H1 (cell line): ENCODE measurements around the gene BCL2L13. TPM values are rescaled to one million over a fixed set of nuclear protein-coding genes. Genes with fewer than 3 reads are reported as not detected.

Experiments used
- CTCF ChIA-PET: fragments of 300-600 bp; sonication (Branson Sonifier 250); formaldehyde crosslinking; loops from one replicate; lab custom pipeline; 2021; ENCODE audit not compliant: partially characterized antibody; lab: Charles Lee
- POLR2A ChIA-PET: fragments of 300-600 bp; sonication (Branson Sonifier 250); formaldehyde crosslinking; loops from one replicate; lab custom pipeline; 2021; ENCODE audit warnings: inconsistent platforms; ENCODE audit not compliant: partially characterized antibody; lab: Charles Lee
- DNase-seq, 2 experiments: peaks; one replicate each; pipeline versions ENCODE4 v3.0.0 to v3.0.0-alpha.2; 2010 to 2022; ENCODE audit warnings: low spot score in 2 of 2, low read depth in 1 of 2, mixed read lengths in 1 of 2
- FAIRE-seq: peaks from 2 replicates; lab custom pipeline; 2011; peaks lifted over from hg19 to GRCh38; lab: Jason Lieb, UNC
- H2AFZ ChIP-seq: 2 replicates; pipeline ENCODE4 v1.8.1; 2012; ENCODE audit warnings: low read length, inconsistent platforms
- H2AK5ac ChIP-seq: 2 replicates; pipeline ENCODE4 v1.6.1; 2013; ENCODE audit warnings: low read depth, low read length
- H2BK120ac ChIP-seq: replicated peaks from 2 replicates; pipeline ENCODE3; 2013; ENCODE audit warnings: low read depth, low read length, inconsistent platforms
- H2BK12ac ChIP-seq: 2 replicates; pipeline ENCODE4 v1.6.1; 2013; ENCODE audit warnings: low read depth, low read length
- H2BK15ac ChIP-seq: 2 replicates; pipeline ENCODE4 v1.6.1; 2013; ENCODE audit warnings: low read length
- H2BK20ac ChIP-seq: 2 replicates; pipeline ENCODE4 v1.6.1; 2013; ENCODE audit warnings: low read length
- H2BK5ac ChIP-seq: 2 replicates; pipeline ENCODE4 v1.6.1; 2013; ENCODE audit warnings: low read depth, low read length
- H3K14ac ChIP-seq: 2 replicates; pipeline ENCODE4 v1.6.1; 2013; ENCODE audit warnings: inconsistent platforms; ENCODE audit not compliant: insufficient read length
- H3K18ac ChIP-seq: 2 replicates; pipeline ENCODE4 v1.6.1; 2013; ENCODE audit warnings: low read length; ENCODE audit errors: extremely low read depth
- H3K23ac ChIP-seq: 2 replicates; pipeline ENCODE4 v1.6.1; 2013; ENCODE audit warnings: inconsistent platforms; ENCODE audit not compliant: insufficient read length
- H3K23me2 ChIP-seq: 2 replicates; pipeline ENCODE4 v1.6.1; 2013; ENCODE audit warnings: low read depth, low read length
- H3K27ac ChIP-seq: 2 replicates; pipeline ENCODE4 v1.6.1; 2011; ENCODE audit warnings: low read depth, low read length, inconsistent platforms
- H3K27me3 ChIP-seq, 4 experiments: replicated peaks in 1 of 4; 1 replicate in 1 of 4; 2 replicates in 3 of 4; pipeline versions ENCODE4 v1.6.1 to v1.8.1; 2011 to 2013; ENCODE audit warnings: low read length in 3 of 4, mild to moderate bottlenecking in 3 of 4, inconsistent platforms in 2 of 4, mixed read lengths in 2 of 4, moderate library complexity in 1 of 4; ENCODE audit not compliant: control insufficient read depth in 3 of 4, insufficient read depth in 3 of 4; ENCODE audit errors: extremely low read depth in 1 of 4
- H3K36me3 ChIP-seq, 4 experiments: 2 replicates each; pipeline versions ENCODE4 v1.6.1 to v1.8.1; 2011 to 2013; ENCODE audit warnings: mild to moderate bottlenecking in 4 of 4, low read length in 3 of 4, moderate library complexity in 2 of 4, control low read depth in 1 of 4, inconsistent platforms in 1 of 4; ENCODE audit not compliant: insufficient read depth in 4 of 4, control insufficient read depth in 2 of 4
- H3K4ac ChIP-seq: replicated peaks from 2 replicates; pipeline ENCODE3; 2013; ENCODE audit warnings: low read length, low read depth, mixed read lengths, inconsistent platforms; ENCODE audit not compliant: insufficient read length
- H3K4me1 ChIP-seq, 4 experiments: replicated peaks in 1 of 4; 1 replicate in 1 of 4; 2 replicates in 3 of 4; pipeline versions ENCODE4 v1.6.1 to v1.8.1; 2011 to 2013; ENCODE audit warnings: low read length in 3 of 4, inconsistent platforms in 2 of 4, mixed read lengths in 1 of 4; ENCODE audit not compliant: insufficient read depth in 4 of 4, control insufficient read depth in 3 of 4
- H3K4me2 ChIP-seq, 2 experiments: 2 replicates each; pipeline versions ENCODE4 v1.6.1 to v1.8.1; 2011 to 2013; ENCODE audit warnings: low read depth in 2 of 2, low read length in 2 of 2, control low read depth in 1 of 2, inconsistent platforms in 1 of 2, mild to moderate bottlenecking in 1 of 2; ENCODE audit not compliant: insufficient read depth in 1 of 2
- H3K4me3 ChIP-seq, 4 experiments: fragments of 200-600, 300-600 bp in 1 of 4; sonication (generic), shearing (Covaris generic), sonication (Bioruptor Twin) in 1 of 4; 2 replicates each; pipeline versions ENCODE4 v1.5.1 to v1.8.1; 2011 to 2016; ENCODE audit warnings: low read length in 4 of 4, low read depth in 3 of 4, control low read depth in 2 of 4, inconsistent platforms in 2 of 4, mild to moderate bottlenecking in 2 of 4, mixed read lengths in 1 of 4, moderate library complexity in 1 of 4; ENCODE audit not compliant: insufficient read depth in 2 of 4; ENCODE audit errors: extremely low read depth in 1 of 4
- H3K56ac ChIP-seq: replicated peaks from 2 replicates; pipeline ENCODE3; 2013; ENCODE audit warnings: low read depth, mild to moderate bottlenecking, mixed read lengths, low read length, inconsistent platforms; ENCODE audit not compliant: insufficient read length
- H3K79me1 ChIP-seq: 2 replicates; pipeline ENCODE4 v1.6.1; 2013; ENCODE audit warnings: low read depth, low read length, control low read depth
- H3K79me2 ChIP-seq, 2 experiments: 2 replicates each; pipeline versions ENCODE4 v1.6.1 to v1.8.1; 2012 to 2013; ENCODE audit warnings: low read length in 2 of 2, mild to moderate bottlenecking in 2 of 2, inconsistent platforms in 1 of 2; ENCODE audit not compliant: insufficient read depth in 2 of 2, control insufficient read depth in 1 of 2
- H3K9ac ChIP-seq, 4 experiments: replicated peaks in 1 of 4; 1 replicate in 1 of 4; 2 replicates in 3 of 4; pipeline versions ENCODE4 v1.6.1 to v1.8.1; 2011 to 2013; ENCODE audit warnings: low read depth in 3 of 4, low read length in 3 of 4, control low read depth in 2 of 4, mild to moderate bottlenecking in 2 of 4, moderate library complexity in 2 of 4, inconsistent platforms in 1 of 4; ENCODE audit errors: extremely low read depth in 1 of 4
- H3K9me3 ChIP-seq, 2 experiments: 2 replicates each; pipeline versions ENCODE4 v1.6.1 to v1.8.1; 2012 to 2013; ENCODE audit warnings: mild to moderate bottlenecking in 2 of 2, moderate library complexity in 2 of 2, control low read depth in 1 of 2, inconsistent platforms in 1 of 2, low read depth in 1 of 2, low read length in 1 of 2, mixed read lengths in 1 of 2; ENCODE audit not compliant: insufficient read depth in 2 of 2
- H4K20me1 ChIP-seq, 2 experiments: replicated peaks in 1 of 2; 2 replicates each; pipeline versions ENCODE3 to v1.8.1; 2011 to 2013; ENCODE audit warnings: inconsistent platforms in 2 of 2, low read length in 2 of 2, mild to moderate bottlenecking in 1 of 2; ENCODE audit not compliant: insufficient read depth in 2 of 2, control insufficient read depth in 1 of 2
- H4K5ac ChIP-seq: 2 replicates; pipeline ENCODE4 v1.6.1; 2013; ENCODE audit warnings: low read length, low read depth, mixed read lengths, inconsistent platforms; ENCODE audit not compliant: insufficient read length
- H4K8ac ChIP-seq: 2 replicates; pipeline ENCODE4 v1.8.0; 2013; ENCODE audit warnings: mild to moderate bottlenecking, moderate library complexity, low read length, inconsistent platforms; ENCODE audit not compliant: insufficient read depth; ENCODE audit errors: extremely low read depth
- H4K91ac ChIP-seq: replicated peaks from 2 replicates; pipeline ENCODE3; 2013; ENCODE audit warnings: low read length, mixed read lengths, inconsistent platforms; ENCODE audit not compliant: insufficient read length
- ATF2 ChIP-seq: IDR thresholded peaks from 2 replicates; pipeline ENCODE4 v1.6.1; 2012; ENCODE audit warnings: low read length, inconsistent platforms
- ATF3 ChIP-seq: IDR thresholded peaks from 2 replicates; pipeline ENCODE4 v1.6.1; 2011; ENCODE audit warnings: low read depth, mild to moderate bottlenecking, low read length; ENCODE audit not compliant: insufficient read depth
- CREB1 ChIP-seq: IDR thresholded peaks from 2 replicates; pipeline ENCODE4 v1.6.1; 2012; ENCODE audit warnings: inconsistent platforms
- E2F6 ChIP-seq: IDR thresholded peaks from 2 replicates; pipeline ENCODE4 v1.6.1; 2012; ENCODE audit warnings: inconsistent platforms
- EP300 ChIP-seq, 2 experiments: IDR thresholded peaks; 1 replicate in 1 of 2; 2 replicates in 1 of 2; pipeline ENCODE4 v1.6.1; 2011 to 2012; ENCODE audit warnings: low read depth in 2 of 2, low read length in 2 of 2, mild to moderate bottlenecking in 2 of 2, borderline replicate concordance in 1 of 2, inconsistent platforms in 1 of 2, moderate library complexity in 1 of 2
- GABPA ChIP-seq: IDR thresholded peaks from 2 replicates; pipeline ENCODE4 v1.6.1; 2011; ENCODE audit warnings: mild to moderate bottlenecking, low read length, moderate library complexity, borderline replicate concordance; ENCODE audit not compliant: insufficient read depth
- KDM4A ChIP-seq: IDR thresholded peaks from one replicate; pipeline ENCODE4 v1.7.1; 2012; ENCODE audit warnings: low read depth, mild to moderate bottlenecking, moderate library complexity, low read length, inconsistent platforms; ENCODE audit not compliant: severe bottlenecking
- NRF1 ChIP-seq: IDR thresholded peaks from 2 replicates; pipeline ENCODE4 v1.6.1; 2011; ENCODE audit warnings: mild to moderate bottlenecking, low read depth, low read length, improper control_type of control experiment
- SIX5 ChIP-seq: IDR thresholded peaks from 2 replicates; pipeline ENCODE4 v1.6.1; 2011; ENCODE audit warnings: mild to moderate bottlenecking, low read depth, low read length
- SRF ChIP-seq: IDR thresholded peaks from 2 replicates; pipeline ENCODE4 v1.6.1; 2011; ENCODE audit warnings: mild to moderate bottlenecking, low read depth, low read length, moderate library complexity
- TAF7 ChIP-seq: optimal IDR thresholded peaks from 2 replicates; pipeline ENCODE3; 2011; ENCODE audit warnings: low read depth, mild to moderate bottlenecking, inconsistent platforms, low read length, moderate library complexity, borderline replicate concordance
- WGBS, 2 experiments: shearing (Covaris generic) in 1 of 2; methylation state at CpG; one replicate each; pipeline versions ENCODE4 v1.1.6 to v1.1.7; 2013 to 2015; ENCODE audit warnings: low lambda C conversion rate in 2 of 2, mixed read lengths in 2 of 2, inconsistent platforms in 1 of 2, low coverage in 1 of 2, missing lambda C conversion rate in 1 of 2; ENCODE audit not compliant: insufficient replicate concordance in 2 of 2, insufficient coverage in 1 of 2, insufficient read length in 1 of 2; ENCODE audit errors: extremely low coverage in 1 of 2, missing lambda C conversion rate in 1 of 2; 5-methylcytosine and 5-hydroxymethylcytosine counted together
- polyA plus RNA-seq, 7 experiments: library from polyadenylated mRNA; depleted of rRNA in 3 of 7; stranded (reverse) in 5 of 7; unstranded in 2 of 7; fragments of >200 nt in 5 of 7; fragments of 200-250 nt in 2 of 7; gene quantifications; 1 replicate in 5 of 7; 2 replicates in 1 of 7; 4 replicates in 1 of 7; pipeline versions ENCODE4 v1.2.1 to v1.2.3, GENCODE V29; 2011 to 2013; ENCODE audit warnings: missing spikeins in 2 of 7, mixed read lengths in 2 of 7
- total RNA-seq: library from RNA; stranded (reverse); fragmentation: NEBNext Ultra II Directional; extraction: Animal tissue kit (Norgen Biotek cat#: 25700); gene quantifications from 2 replicates; pipeline ENCODE4 v1.2.1, GENCODE V29; 2021

BCL2L13 gene
- total and polyA plus RNA-seq, 2 of the 8 experiments (the other 6 are each of a cell fraction or from before 2014, with no cell fraction given) = 20.7 to 35.0 TPM

GRCh38 chr22:17728786-17729185 is 90.2 kb downstream of the BCL2L13 start:
- Histone ChIP-seq H2BK120ac (no peak overlapping the region), H4K91ac (no peak overlapping the region), H3K9ac (no peak overlapping the region), H3K4me1 (no peaks in the 10 kb centered on the region), H2BK20ac (no peak overlapping the region), H4K8ac (no peak overlapping the region), H3K23ac (no peak overlapping the region), H3K4me2 (no peak overlapping the region), H3K27ac (no peak overlapping the region), H2BK5ac (no peak overlapping the region), H3K23me2 (no peaks in the 10 kb centered on the region), H3K79me2 (no peaks in the 10 kb centered on the region), H3K4me3 (no peak overlapping the region), H3K79me1 (no peaks in the 10 kb centered on the region; the same call in 1 of the 2 replicates), H3K36me3 (peaks cover 0 to 18% (median 8%) of the 10 kb centered on the region in 4 experiments; a peak in 7 of 8 replicates), H3K56ac (no peak overlapping the region), H2BK12ac (no peak overlapping the region), H3K27me3 (no peaks in the 10 kb centered on the region), H3K14ac (no peak overlapping the region), H3K18ac (no peak overlapping the region), H2AK5ac (no peak overlapping the region), H2AFZ (no peak overlapping the region), H2BK15ac (no peak overlapping the region), H3K9me3 (no peaks in the 10 kb centered on the region), H4K5ac (no peak overlapping the region), H3K4ac (no peak overlapping the region), H4K20me1 (no peaks in the 10 kb centered on the region)
- FAIRE-seq (no peak), DNase-seq (no peak)
- WGBS, 2 experiments = 92% methylated on average over 8 of the region's 8 CpGs; no CpG with 5 or more reads in 1 of the 2 experiments
- POLR2A ChIA-PET = no interaction called here
- CTCF ChIA-PET = no interaction called here
- TF ChIP-seq NRF1 (no peak), TAF7 (no peak), SIX5 (no peak), SRF (no peak), ATF3 (no peak), KDM4A (no peak), GABPA (no peak), EP300 (IDR thresholded peaks at IDR 0.05; ENCODE audit: borderline replicate concordance in 1 of 2, low read depth in 2 of 2, low read length in 2 of 2) (no peak), CREB1 (no peak), ATF2 (no peak), E2F6 (no peak)
